MCF 10A (cell line): Measurements from ENCODE around the gene NCOA7. TPM values are rescaled to one million over a fixed set of nuclear protein-coding genes. Genes with fewer than 3 reads are reported as not detected.

Experiments used
- BruUV-seq: library from RNA; stranded (reverse); fragments of 400-500 nt; replicated peaks from 2 replicates; lab custom pipeline; 2021; lab: Mats Ljungman, UMichigan
- CTCF ChIA-PET: fragments of 300-600 bp; sonication (Branson Sonifier 250); formaldehyde crosslinking; extraction: SDS; loops from one replicate; lab custom pipeline; 2021; ENCODE audit warnings: antibody characterized with exemption, inconsistent platforms; lab: Yijun Ruan, JAX
- POLR2A ChIA-PET: fragments of 300-600, 350-650 bp; sonication (Branson Sonifier 250); formaldehyde crosslinking; extraction: SDS; loops from one replicate; lab custom pipeline; 2020; ENCODE audit warnings: antibody characterized with exemption, inconsistent platforms; lab: Yijun Ruan, JAX
- DNase-seq: peaks from one replicate; pipeline ENCODE4 v3.0.0-alpha.2; 2018; ENCODE audit not compliant: unreplicated experiment
- H3K27ac Mint-ChIP-seq: one replicate; pipeline ENCODE4 v1.8.0; 2022; ENCODE audit warnings: mild to moderate bottlenecking, low read depth, mixed read lengths; ENCODE audit not compliant: unreplicated experiment
- H3K27me3 Mint-ChIP-seq: one replicate; pipeline ENCODE4 v1.8.0; 2022; ENCODE audit warnings: mixed read lengths; ENCODE audit not compliant: insufficient read depth, unreplicated experiment
- H3K36me3 Mint-ChIP-seq: one replicate; pipeline ENCODE4 v1.8.0; 2022; ENCODE audit warnings: mild to moderate bottlenecking, moderate library complexity, mixed read lengths; ENCODE audit not compliant: insufficient read depth, unreplicated experiment
- H3K4me1 Mint-ChIP-seq: one replicate; pipeline ENCODE4 v1.8.0; 2022; ENCODE audit warnings: mixed read lengths; ENCODE audit not compliant: insufficient read depth, unreplicated experiment
- H3K4me3 Mint-ChIP-seq: one replicate; pipeline ENCODE4 v1.8.0; 2022; ENCODE audit warnings: mild to moderate bottlenecking, moderate library complexity, mixed read lengths; ENCODE audit not compliant: unreplicated experiment
- H3K9me3 Mint-ChIP-seq: one replicate; pipeline ENCODE4 v1.8.0; 2022; ENCODE audit warnings: mixed read lengths; ENCODE audit not compliant: unreplicated experiment
- CTCF ChIP-seq: fragments of 200-600 bp; IDR thresholded peaks from one replicate; pipeline ENCODE4 v1.8.0; 2022; ENCODE audit warnings: antibody characterized with exemption, mild to moderate bottlenecking; ENCODE audit not compliant: unreplicated experiment
- intact Hi-C: fragments of 100-400 bp; cut with micrococcal nuclease; formaldehyde crosslinking; loops from 2 replicates; pipeline ENCODE4 v1.14.1; 2022
- total RNA-seq: library from RNA; stranded (reverse); gene quantifications from 2 replicates; pipeline ENCODE4 v1.2.3, GENCODE V29; 2022

The NCOA7 gene
- total RNA-seq, 1 experiment from 2014 or later, result 52.3 TPM

GRCh38 chr6:125780540-125781313 is 10.0 kb upstream of the NCOA7 start:
- intact Hi-C loops, result loop anchor here (2.0 to 5.0 kb wide), 3 partner anchors 127 to 818 kb away; partner anchors contain the start of gene RNF217
- no peak overlapping the region for H3K4me3 Mint-ChIP-seq
- BruUV-seq, result TSS peak; percentile 100
- CTCF ChIA-PET, result interaction anchor here (0.6 to 14.9 kb wide), 19 partner anchors 10 to 812 kb away, joined by 3 to 270 read pairs (median 4); partner anchors contain the start of genes HINT3 and NCOA7
- no peaks in the 10 kb centered on the region for H3K9me3 Mint-ChIP-seq
- peak; percentile 92 for DNase-seq
- peaks cover 8% of the 10 kb centered on the region for H3K36me3 Mint-ChIP-seq
- TF ChIP-seq CTCF, result no peak
- POLR2A ChIA-PET, result interaction anchor here (0.5 to 7.1 kb wide), 39 partner anchors 11 to 1976 kb away, joined by 3 to 207 read pairs (median 4); partner anchors contain the start of genes HDDC2, HINT3, NCOA7 and RNF146
- H3K27ac Mint-ChIP-seq, result no peak overlapping the region
- H3K27me3 Mint-ChIP-seq, result peaks cover 7% of the 10 kb centered on the region
- peaks cover 14% of the 10 kb centered on the region for H3K4me1 Mint-ChIP-seq

- Mint-ChIP-seq H3K36me3 (peaks cover 15% of the 10 kb centered on the region), H3K4me1 (peaks cover 14% of the 10 kb centered on the region), H3K27ac (no peak overlapping the region), H3K27me3 (peaks cover under 1% of the 10 kb centered on the region), H3K9me3 (no peaks in the 10 kb centered on the region), H3K4me3 (no peak overlapping the region)
- no peak for DNase-seq
- intact Hi-C loops, result loop anchor here (2.0 to 5.0 kb wide), 3 partner anchors 126 to 819 kb away; partner anchors contain the start of gene RNF217
- no peak for TF ChIP-seq CTCF
- POLR2A ChIA-PET, result interaction anchor here (0.6 to 7.1 kb wide), 36 partner anchors 10 to 1485 kb away, joined by 3 to 207 read pairs (median 5); partner anchors contain the start of genes HDDC2, HINT3, NCOA7 and RNF146
- CTCF ChIA-PET, result interaction anchor here (0.6 to 14.9 kb wide), 24 partner anchors 8 to 793 kb away, joined by 3 to 270 read pairs (median 4); partner anchors contain the start of genes HINT3 and NCOA7
- TSS peak; percentile 72 for BruUV-seq
These were observed 9.4 kb upstream of the NCOA7 start for GRCh38 chr6:125781314-125781868.

GRCh38 chr6:125784365-125784764 is 6.4 kb upstream of the NCOA7 start:
- DNase-seq, result peak; percentile 47
- no peaks in the 10 kb centered on the region for H3K9me3 Mint-ChIP-seq
- peaks cover 17% of the 10 kb centered on the region for H3K4me1 Mint-ChIP-seq
- peaks cover 27% of the 10 kb centered on the region for H3K36me3 Mint-ChIP-seq
- no peaks in the 10 kb centered on the region for H3K27me3 Mint-ChIP-seq
- intact Hi-C loops, result loop anchor here (5.0 kb wide), 2 partner anchors 123 to 188 kb away; no protein-coding TSS in a partner anchor
- POLR2A ChIA-PET, result interaction anchor here (0.6 to 7.1 kb wide), 8 partner anchors 7 to 202 kb away, joined by 3 to 207 read pairs (median 5); partner anchors contain the start of genes HINT3, NCOA7 and TRMT11
- CTCF ChIA-PET, result interaction anchor here (0.6 to 14.9 kb wide), 5 partner anchors 26 to 670 kb away, joined by 3 to 270 read pairs (median 5); partner anchors contain the start of gene HINT3
- TF ChIP-seq CTCF, result no peak
- H3K4me3 Mint-ChIP-seq, result peak overlapping the region; percentile 6
- peak overlapping the region; percentile 76 for H3K27ac Mint-ChIP-seq
- BruUV-seq, result no TSS peak
